WTC11 (cell line): ENCODE measurements around the gene SULT1C2. TPM values are rescaled to one million over a fixed set of nuclear protein-coding genes. Genes with fewer than 3 reads are reported as not detected.

ENCODE experiments used
- ATAC-seq: fragments of 200-7000 bp; cut with Tn5 transposase; 2 replicates; pipeline ENCODE4 v1.10.0; 2021; ENCODE audit warnings: mild to moderate bottlenecking, moderate library complexity
- CTCF ChIA-PET: fragments of 300-600 bp; sonication (Branson Sonifier 250); formaldehyde crosslinking; loops from one replicate; lab custom pipeline; 2021; ENCODE audit warnings: antibody characterized with exemption; lab: Charles Lee
- POLR2A ChIA-PET: fragments of 350-600 bp; sonication (Branson Sonifier 250); formaldehyde crosslinking; loops from one replicate; lab custom pipeline; 2021; ENCODE audit warnings: antibody characterized with exemption; lab: Charles Lee
- DNase-seq: peaks from one replicate; pipeline ENCODE4 v3.0.0; 2021; ENCODE audit warnings: low spot score
- H3K27ac Mint-ChIP-seq: 2 replicates; pipeline ENCODE4 v1.8.0; 2021; ENCODE audit warnings: mixed read lengths
- H3K27me3 Mint-ChIP-seq: 2 replicates; pipeline ENCODE4 v1.8.0; 2021; ENCODE audit warnings: low read depth, mild to moderate bottlenecking, moderate library complexity, mixed read lengths
- H3K36me3 Mint-ChIP-seq: 2 replicates; pipeline ENCODE4 v1.8.0; 2021; ENCODE audit warnings: mixed read lengths
- H3K4me1 Mint-ChIP-seq: 2 replicates; pipeline ENCODE4 v1.8.0; 2022; ENCODE audit warnings: mixed read lengths
- H3K4me3 Mint-ChIP-seq: 2 replicates; pipeline ENCODE4 v1.8.0; 2021; ENCODE audit warnings: mild to moderate bottlenecking, moderate library complexity, mixed read lengths
- H3K9me3 Mint-ChIP-seq: 2 replicates; pipeline ENCODE4 v1.8.0; 2021; ENCODE audit warnings: mixed read lengths
- CREM ChIP-seq: sonication (generic); formaldehyde crosslinking; IDR thresholded peaks from 2 replicates; pipeline ENCODE4 v1.8.1; 2022; ENCODE audit warnings: mild to moderate bottlenecking, missing genetic modification reagents, moderate library complexity
- FOXJ3 ChIP-seq: sonication (generic); formaldehyde crosslinking; IDR thresholded peaks from 2 replicates; pipeline ENCODE4 v1.9.0; 2021; ENCODE audit warnings: missing genetic modification reagents, mild to moderate bottlenecking, borderline replicate concordance
- GABPB1 ChIP-seq: sonication (generic); formaldehyde crosslinking; IDR thresholded peaks from 2 replicates; pipeline ENCODE4 v1.8.1; 2023; ENCODE audit warnings: mild to moderate bottlenecking, missing genetic modification reagents
- HMGA2 ChIP-seq: fragments of 250-450 bp; sonication (Bioruptor Pico); IDR thresholded peaks from 2 replicates; pipeline ENCODE4 v1.4.0; 2021; ENCODE audit warnings: mild to moderate bottlenecking, moderate library complexity
- JAZF1 ChIP-seq: fragments of 250-450 bp; sonication (Bioruptor Pico); IDR thresholded peaks from 2 replicates; pipeline ENCODE4 v1.9.0; 2021; ENCODE audit warnings: moderate library complexity, mild to moderate bottlenecking, inconsistent platforms
- MYBL2 ChIP-seq: sonication (generic); formaldehyde crosslinking; IDR thresholded peaks from 2 replicates; pipeline ENCODE4 v1.8.1; 2023; ENCODE audit warnings: mild to moderate bottlenecking, moderate library complexity, missing genetic modification reagents
- NR1H2 ChIP-seq: sonication (generic); formaldehyde crosslinking; IDR thresholded peaks from 2 replicates; pipeline ENCODE4 v1.9.0; 2021; ENCODE audit warnings: mild to moderate bottlenecking, moderate library complexity, missing genetic modification reagents
- NR3C1 ChIP-seq: sonication (generic); formaldehyde crosslinking; conservative IDR thresholded peaks from 2 replicates; pipeline ENCODE4 v1.8.1; 2023; ENCODE audit warnings: low read depth, mild to moderate bottlenecking, missing genetic modification reagents
- OVOL2 ChIP-seq: fragments of 250-450 bp; sonication (Bioruptor Pico); IDR thresholded peaks from 2 replicates; pipeline ENCODE4 v1.9.0; 2021; ENCODE audit warnings: mild to moderate bottlenecking, borderline replicate concordance
- SMAD4 ChIP-seq: sonication (generic); formaldehyde crosslinking; IDR thresholded peaks from 2 replicates; pipeline ENCODE4 v1.8.0; 2022; ENCODE audit warnings: mild to moderate bottlenecking, missing genetic modification reagents
- TEAD4 ChIP-seq: sonication (generic); formaldehyde crosslinking; IDR thresholded peaks from 2 replicates; pipeline ENCODE4 v1.8.0; 2022; ENCODE audit warnings: mild to moderate bottlenecking, missing genetic modification reagents
- TP53 ChIP-seq: sonication (generic); formaldehyde crosslinking; IDR thresholded peaks from 2 replicates; pipeline ENCODE4 v1.8.1; 2023; ENCODE audit warnings: mild to moderate bottlenecking, missing genetic modification reagents
- ZNF121 ChIP-seq: sonication (generic); formaldehyde crosslinking; IDR thresholded peaks from 2 replicates; pipeline ENCODE4 v1.8.0; 2023; ENCODE audit warnings: missing genetic modification reagents
- ZNF317 ChIP-seq: sonication (generic); formaldehyde crosslinking; IDR thresholded peaks from 2 replicates; pipeline ENCODE4 v1.8.1; 2023; ENCODE audit warnings: low read depth, mild to moderate bottlenecking, moderate library complexity, missing genetic modification reagents, borderline replicate concordance
- total RNA-seq: library from RNA; stranded (reverse); gene quantifications from 3 replicates; pipeline ENCODE4 v1.2.3, GENCODE V29; 2021
- TF ChIP-seq, protein P1 (sequence below): sonication (generic); formaldehyde crosslinking; IDR thresholded peaks from 2 replicates; pipeline ENCODE4 v1.8.0; 2022; ENCODE audit warnings: mild to moderate bottlenecking, missing genetic modification reagents
- TF ChIP-seq, protein P2 (sequence below): sonication (generic); formaldehyde crosslinking; IDR thresholded peaks from 2 replicates; pipeline ENCODE4 v1.8.0; 2022; ENCODE audit warnings: mild to moderate bottlenecking, missing genetic modification reagents
- TF ChIP-seq, protein P3 (sequence below): fragments of 250-450 bp; sonication (Bioruptor Pico); IDR thresholded peaks from 2 replicates; pipeline ENCODE4 v1.9.0; 2021; ENCODE audit warnings: moderate library complexity, mild to moderate bottlenecking, inconsistent platforms, borderline replicate concordance
- TF ChIP-seq, protein P4 (sequence below): sonication (generic); formaldehyde crosslinking; conservative IDR thresholded peaks from 2 replicates; pipeline ENCODE4 v1.8.1; 2023; ENCODE audit warnings: mild to moderate bottlenecking, low read depth, missing genetic modification reagents, moderate library complexity
- TF ChIP-seq, protein P5 (sequence below): sonication (generic); formaldehyde crosslinking; IDR thresholded peaks from 2 replicates; pipeline ENCODE4 v1.8.1; 2022; ENCODE audit warnings: missing genetic modification reagents, borderline replicate concordance
- TF ChIP-seq, protein P6 (sequence below): fragments of 250-450 bp; sonication (Bioruptor Pico); IDR thresholded peaks from 2 replicates; pipeline ENCODE4 v1.9.0; 2021; ENCODE audit warnings: mild to moderate bottlenecking
- TF ChIP-seq, protein P7 (sequence below): sonication (generic); formaldehyde crosslinking; IDR thresholded peaks from 2 replicates; pipeline ENCODE4 v1.8.1; 2023; ENCODE audit warnings: mild to moderate bottlenecking, missing genetic modification reagents

The SULT1C2 gene
- total RNA-seq, 1 experiment from 2014 or later, result 2.2 TPM

DNA sequence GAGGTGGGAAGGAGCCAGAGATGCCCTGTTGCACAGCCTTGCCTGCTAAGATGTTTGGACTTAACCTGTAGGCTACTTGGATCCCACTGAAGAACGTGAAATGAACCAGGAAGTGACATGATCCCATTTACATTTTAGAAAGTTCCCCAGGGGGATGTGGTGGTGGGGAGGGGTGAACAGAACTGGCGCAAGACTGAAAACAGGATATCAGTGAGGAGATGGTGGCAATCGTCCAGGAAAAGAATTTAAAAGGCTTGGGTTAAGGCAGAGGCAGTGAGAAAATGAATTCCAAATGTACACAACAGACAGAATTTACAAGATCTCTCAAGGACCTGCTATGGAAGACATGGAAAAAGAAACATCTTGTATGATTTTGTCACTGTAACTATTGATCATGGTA is 42.3 kb downstream of the SULT1C2 start:
- Mint-ChIP-seq H3K27me3 (no peaks in the 10 kb centered on the region; the same call in 1 of the 2 replicates), H3K27ac (no peak overlapping the region), H3K4me3 (no peak overlapping the region), H3K4me1 (no peaks in the 10 kb centered on the region), H3K9me3 (no peaks in the 10 kb centered on the region), H3K36me3 (no peaks in the 10 kb centered on the region)
- ChIA-PET POLR2A (no interaction called here), CTCF (no interaction called here)
- ATAC-seq, result no peak
- TF ChIP-seq, protein P1, sequence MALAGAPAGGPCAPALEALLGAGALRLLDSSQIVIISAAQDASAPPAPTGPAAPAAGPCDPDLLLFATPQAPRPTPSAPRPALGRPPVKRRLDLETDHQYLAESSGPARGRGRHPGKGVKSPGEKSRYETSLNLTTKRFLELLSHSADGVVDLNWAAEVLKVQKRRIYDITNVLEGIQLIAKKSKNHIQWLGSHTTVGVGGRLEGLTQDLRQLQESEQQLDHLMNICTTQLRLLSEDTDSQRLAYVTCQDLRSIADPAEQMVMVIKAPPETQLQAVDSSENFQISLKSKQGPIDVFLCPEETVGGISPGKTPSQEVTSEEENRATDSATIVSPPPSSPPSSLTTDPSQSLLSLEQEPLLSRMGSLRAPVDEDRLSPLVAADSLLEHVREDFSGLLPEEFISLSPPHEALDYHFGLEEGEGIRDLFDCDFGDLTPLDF (CRISPR knock-in tag), result no peak
- TF ChIP-seq SMAD4 (CRISPR knock-in tag) (no peak), TP53 (no peak)
- TF ChIP-seq, protein P2, sequence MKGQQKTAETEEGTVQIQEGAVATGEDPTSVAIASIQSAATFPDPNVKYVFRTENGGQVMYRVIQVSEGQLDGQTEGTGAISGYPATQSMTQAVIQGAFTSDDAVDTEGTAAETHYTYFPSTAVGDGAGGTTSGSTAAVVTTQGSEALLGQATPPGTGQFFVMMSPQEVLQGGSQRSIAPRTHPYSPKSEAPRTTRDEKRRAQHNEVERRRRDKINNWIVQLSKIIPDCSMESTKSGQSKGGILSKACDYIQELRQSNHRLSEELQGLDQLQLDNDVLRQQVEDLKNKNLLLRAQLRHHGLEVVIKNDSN, result no peak
- DNase-seq, result no peak

DNA sequence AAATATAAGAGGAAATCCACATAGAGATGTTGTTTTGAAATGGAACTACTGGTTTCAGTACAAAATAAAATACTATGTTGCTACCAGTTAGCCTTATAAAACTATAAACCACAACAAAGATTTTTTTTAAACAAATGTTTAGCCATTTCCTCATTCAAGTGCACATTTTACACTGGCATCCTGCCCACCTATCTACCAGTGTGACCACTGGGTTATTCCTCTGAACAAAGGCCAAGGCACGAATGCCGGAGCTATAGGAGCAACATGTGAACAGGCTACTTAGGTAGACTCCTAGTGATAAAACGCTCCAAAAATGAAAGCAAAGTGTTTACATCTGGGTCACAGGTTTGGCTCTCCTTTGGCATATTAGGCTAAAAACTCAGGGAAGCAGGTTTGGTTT is 57.3 kb downstream of the SULT1C2 start:
- Mint-ChIP-seq H3K36me3 (no peaks in the 10 kb centered on the region), H3K27ac (no peak overlapping the region), H3K9me3 (peaks cover 13% of the 10 kb centered on the region), H3K27me3 (no peaks in the 10 kb centered on the region), H3K4me1 (no peaks in the 10 kb centered on the region), H3K4me3 (no peak overlapping the region)
- ATAC-seq, result no peak
- DNase-seq, result no peak
- ChIA-PET CTCF (interaction anchor here (1.2 to 1.8 kb wide), 2 partner anchors 239 to 290 kb away, joined by 4 to 6 read pairs; no protein-coding TSS in a partner anchor), POLR2A (no interaction called here)
- TF ChIP-seq OVOL2 (no peak), JAZF1 (no peak), HMGA2 (CRISPR knock-in tag) (no peak), SMAD4 (CRISPR knock-in tag) (no peak), FOXJ3 (no peak)

DNA sequence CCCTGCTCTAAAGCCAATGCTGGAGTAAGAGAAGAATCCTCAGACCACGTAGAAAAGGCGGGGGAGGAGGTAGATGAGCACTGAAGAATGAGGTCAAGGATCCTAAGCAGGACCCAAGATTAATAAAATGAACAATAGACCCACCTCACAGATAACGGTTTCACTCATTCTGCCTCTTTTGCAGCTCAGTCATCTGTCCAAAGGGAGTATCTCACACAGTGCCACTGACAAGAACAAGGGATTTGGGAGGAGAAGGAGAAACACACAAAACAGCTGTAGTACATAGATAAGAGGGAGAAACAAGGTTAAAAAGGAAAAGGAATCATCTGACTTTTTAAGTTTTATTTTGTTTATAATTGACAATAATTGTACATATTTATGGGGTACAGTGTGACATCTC is 58.1 kb downstream of the SULT1C2 start:
- no peak overlapping the region for H3K27ac Mint-ChIP-seq
- ChIA-PET CTCF (interaction anchor here (1.2 to 1.8 kb wide), 2 partner anchors 238 to 289 kb away, joined by 4 to 6 read pairs; no protein-coding TSS in a partner anchor), POLR2A (no interaction called here)
- H3K27me3 Mint-ChIP-seq, result no peaks in the 10 kb centered on the region
- DNase-seq, result no peak
- no peaks in the 10 kb centered on the region for H3K4me1 Mint-ChIP-seq
- TF ChIP-seq, protein P3, sequence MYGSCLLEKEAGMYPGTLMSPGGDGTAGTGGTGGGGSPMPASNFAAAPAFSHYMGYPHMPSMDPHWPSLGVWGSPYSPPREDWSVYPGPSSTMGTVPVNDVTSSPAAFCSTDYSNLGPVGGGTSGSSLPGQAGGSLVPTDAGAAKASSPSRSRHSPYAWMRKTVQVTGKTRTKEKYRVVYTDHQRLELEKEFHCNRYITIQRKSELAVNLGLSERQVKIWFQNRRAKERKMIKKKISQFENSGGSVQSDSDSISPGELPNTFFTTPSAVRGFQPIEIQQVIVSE (CRISPR knock-in tag), result no peak
- TF ChIP-seq ZNF121 (CRISPR knock-in tag) (no peak), NR1H2 (CRISPR knock-in tag) (no peak)
- TF ChIP-seq, all 79 proteins: peak for 0
- Mint-ChIP-seq H3K36me3 (no peaks in the 10 kb centered on the region), H3K9me3 (peaks cover 13% of the 10 kb centered on the region), H3K4me3 (no peak overlapping the region)
- no peak for ATAC-seq

DNA sequence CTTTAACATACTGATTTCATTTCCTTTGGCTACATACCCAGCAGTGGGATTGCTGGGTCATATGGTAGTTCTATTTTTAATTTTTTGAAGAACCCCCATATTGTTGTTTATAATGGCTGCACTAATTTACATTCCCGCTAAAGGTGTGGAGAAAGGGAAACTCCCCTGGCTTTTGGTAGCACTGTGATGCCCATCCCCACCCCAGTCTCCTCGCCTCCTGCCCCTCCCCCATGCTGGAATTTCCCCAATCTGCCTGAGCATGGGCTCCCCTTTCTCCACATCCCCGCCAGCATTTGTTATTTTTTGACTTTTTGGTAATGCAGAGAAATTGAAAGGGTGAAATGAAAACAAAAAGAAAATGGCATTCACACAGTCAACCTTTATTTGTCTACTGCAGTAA is 59.1 kb downstream of the SULT1C2 start:
- no peaks in the 10 kb centered on the region for H3K4me1 Mint-ChIP-seq
- no peak overlapping the region for H3K27ac Mint-ChIP-seq
- ChIA-PET POLR2A (no interaction called here), CTCF (no interaction called here)
- no peaks in the 10 kb centered on the region for H3K27me3 Mint-ChIP-seq
- DNase-seq (peak; percentile 18), ATAC-seq (peak; percentile 52)
- peaks cover 13% of the 10 kb centered on the region for H3K9me3 Mint-ChIP-seq
- H3K4me3 Mint-ChIP-seq, result no peak overlapping the region
- no peaks in the 10 kb centered on the region for H3K36me3 Mint-ChIP-seq
- TF ChIP-seq, protein P4, sequence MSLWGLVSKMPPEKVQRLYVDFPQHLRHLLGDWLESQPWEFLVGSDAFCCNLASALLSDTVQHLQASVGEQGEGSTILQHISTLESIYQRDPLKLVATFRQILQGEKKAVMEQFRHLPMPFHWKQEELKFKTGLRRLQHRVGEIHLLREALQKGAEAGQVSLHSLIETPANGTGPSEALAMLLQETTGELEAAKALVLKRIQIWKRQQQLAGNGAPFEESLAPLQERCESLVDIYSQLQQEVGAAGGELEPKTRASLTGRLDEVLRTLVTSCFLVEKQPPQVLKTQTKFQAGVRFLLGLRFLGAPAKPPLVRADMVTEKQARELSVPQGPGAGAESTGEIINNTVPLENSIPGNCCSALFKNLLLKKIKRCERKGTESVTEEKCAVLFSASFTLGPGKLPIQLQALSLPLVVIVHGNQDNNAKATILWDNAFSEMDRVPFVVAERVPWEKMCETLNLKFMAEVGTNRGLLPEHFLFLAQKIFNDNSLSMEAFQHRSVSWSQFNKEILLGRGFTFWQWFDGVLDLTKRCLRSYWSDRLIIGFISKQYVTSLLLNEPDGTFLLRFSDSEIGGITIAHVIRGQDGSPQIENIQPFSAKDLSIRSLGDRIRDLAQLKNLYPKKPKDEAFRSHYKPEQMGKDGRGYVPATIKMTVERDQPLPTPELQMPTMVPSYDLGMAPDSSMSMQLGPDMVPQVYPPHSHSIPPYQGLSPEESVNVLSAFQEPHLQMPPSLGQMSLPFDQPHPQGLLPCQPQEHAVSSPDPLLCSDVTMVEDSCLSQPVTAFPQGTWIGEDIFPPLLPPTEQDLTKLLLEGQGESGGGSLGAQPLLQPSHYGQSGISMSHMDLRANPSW (CRISPR knock-in tag), result no peak
- TF ChIP-seq, protein P5, sequence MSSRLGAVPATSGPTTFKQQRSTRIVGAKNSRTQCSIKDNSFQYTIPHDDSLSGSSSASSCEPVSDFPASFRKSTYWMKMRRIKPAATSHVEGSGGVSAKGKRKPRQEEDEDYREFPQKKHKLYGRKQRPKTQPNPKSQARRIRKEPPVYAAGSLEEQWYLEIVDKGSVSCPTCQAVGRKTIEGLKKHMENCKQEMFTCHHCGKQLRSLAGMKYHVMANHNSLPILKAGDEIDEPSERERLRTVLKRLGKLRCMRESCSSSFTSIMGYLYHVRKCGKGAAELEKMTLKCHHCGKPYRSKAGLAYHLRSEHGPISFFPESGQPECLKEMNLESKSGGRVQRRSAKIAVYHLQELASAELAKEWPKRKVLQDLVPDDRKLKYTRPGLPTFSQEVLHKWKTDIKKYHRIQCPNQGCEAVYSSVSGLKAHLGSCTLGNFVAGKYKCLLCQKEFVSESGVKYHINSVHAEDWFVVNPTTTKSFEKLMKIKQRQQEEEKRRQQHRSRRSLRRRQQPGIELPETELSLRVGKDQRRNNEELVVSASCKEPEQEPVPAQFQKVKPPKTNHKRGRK (CRISPR knock-in tag), result no peak
- TF ChIP-seq CREM (CRISPR knock-in tag) (no peak), MYBL2 (CRISPR knock-in tag) (no peak), ZNF317 (no peak), NR3C1 (CRISPR knock-in tag) (no peak), GABPB1 (CRISPR knock-in tag) (no peak), TEAD4 (CRISPR knock-in tag) (no peak)
- TF ChIP-seq, protein P6, sequence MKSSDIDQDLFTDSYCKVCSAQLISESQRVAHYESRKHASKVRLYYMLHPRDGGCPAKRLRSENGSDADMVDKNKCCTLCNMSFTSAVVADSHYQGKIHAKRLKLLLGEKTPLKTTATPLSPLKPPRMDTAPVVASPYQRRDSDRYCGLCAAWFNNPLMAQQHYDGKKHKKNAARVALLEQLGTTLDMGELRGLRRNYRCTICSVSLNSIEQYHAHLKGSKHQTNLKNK (CRISPR knock-in tag), result no peak
- TF ChIP-seq, protein P7, sequence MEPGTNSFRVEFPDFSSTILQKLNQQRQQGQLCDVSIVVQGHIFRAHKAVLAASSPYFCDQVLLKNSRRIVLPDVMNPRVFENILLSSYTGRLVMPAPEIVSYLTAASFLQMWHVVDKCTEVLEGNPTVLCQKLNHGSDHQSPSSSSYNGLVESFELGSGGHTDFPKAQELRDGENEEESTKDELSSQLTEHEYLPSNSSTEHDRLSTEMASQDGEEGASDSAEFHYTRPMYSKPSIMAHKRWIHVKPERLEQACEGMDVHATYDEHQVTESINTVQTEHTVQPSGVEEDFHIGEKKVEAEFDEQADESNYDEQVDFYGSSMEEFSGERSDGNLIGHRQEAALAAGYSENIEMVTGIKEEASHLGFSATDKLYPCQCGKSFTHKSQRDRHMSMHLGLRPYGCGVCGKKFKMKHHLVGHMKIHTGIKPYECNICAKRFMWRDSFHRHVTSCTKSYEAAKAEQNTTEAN (CRISPR knock-in tag), result no peak
